IPS-15b (cell line): ENCODE data around the gene DCUN1D2.
A peak's percentile ranks its signal among the peaks of the same experiment; 100 is the strongest.

Experiments
- H3K27me3 ChIP-seq: one replicate; pipeline ENCODE4 v1.6.1; 2013; ENCODE audit warnings: low read length; ENCODE audit not compliant: control insufficient read depth, insufficient read depth
- H3K36me3 ChIP-seq: one replicate; pipeline ENCODE4 v1.6.1; 2013; ENCODE audit warnings: low read length; ENCODE audit not compliant: control insufficient read depth, insufficient read depth
- H3K4me1 ChIP-seq: one replicate; pipeline ENCODE4 v1.6.1; 2013; ENCODE audit warnings: mild to moderate bottlenecking, low read length; ENCODE audit not compliant: control insufficient read depth, insufficient read depth
- H3K4me3 ChIP-seq: one replicate; pipeline ENCODE4 v1.5.1; 2013; ENCODE audit warnings: low read depth, low read length
- H3K9ac ChIP-seq: one replicate; pipeline ENCODE4 v1.6.1; 2013; ENCODE audit warnings: low read depth, mild to moderate bottlenecking, low read length
- H3K9me3 ChIP-seq: one replicate; pipeline ENCODE4 v1.6.1; 2013; ENCODE audit warnings: mild to moderate bottlenecking, low read length; ENCODE audit not compliant: control insufficient read depth, insufficient read depth

DCUN1D2 gene

GRCh38 chr13:113470073-113470472, 20.4 kb downstream of the DCUN1D2 start:
- peaks cover 4% of the 10 kb centered on the region for H3K4me1 ChIP-seq
- no peak overlapping the region for H3K4me3 ChIP-seq
- H3K36me3 ChIP-seq = peaks cover 5% of the 10 kb centered on the region
- H3K9me3 ChIP-seq = no peaks in the 10 kb centered on the region
- no peak overlapping the region for H3K9ac ChIP-seq
- H3K27me3 ChIP-seq = no peaks in the 10 kb centered on the region

GRCh38 chr13:113469582-113469981, 20.9 kb downstream of the DCUN1D2 start:
- peaks cover 7% of the 10 kb centered on the region for H3K36me3 ChIP-seq
- H3K9ac ChIP-seq = peak overlapping the region; percentile 2

GRCh38 chr13:113468472-113469201, 21.9 kb downstream of the DCUN1D2 start:
- H3K27me3 ChIP-seq = no peaks in the 10 kb centered on the region
- H3K36me3 ChIP-seq = peaks cover 6% of the 10 kb centered on the region
- H3K4me1 ChIP-seq = peaks cover 4% of the 10 kb centered on the region
- peak overlapping the region; percentile 1 for H3K4me3 ChIP-seq
- H3K9ac ChIP-seq = peak overlapping the region; percentile 54
- H3K9me3 ChIP-seq = no peaks in the 10 kb centered on the region

More at GRCh38 chr13:113469582-113469981, 20.9 kb downstream of the DCUN1D2 start:
- H3K9me3 ChIP-seq = no peaks in the 10 kb centered on the region
- no peaks in the 10 kb centered on the region for H3K27me3 ChIP-seq
- H3K4me1 ChIP-seq = peaks cover 4% of the 10 kb centered on the region
- H3K4me3 ChIP-seq = no peak overlapping the region

GRCh38 chr13:113468029-113468428, 22.5 kb downstream of the DCUN1D2 start:
- Histone ChIP-seq H3K9me3 (no peaks in the 10 kb centered on the region), H3K4me3 (no peak overlapping the region), H3K4me1 (peaks cover 4% of the 10 kb centered on the region), H3K9ac (no peak overlapping the region), H3K36me3 (peaks cover 6% of the 10 kb centered on the region), H3K27me3 (no peaks in the 10 kb centered on the region)

- H3K36me3 ChIP-seq = peaks cover 6% of the 10 kb centered on the region
- peaks cover 4% of the 10 kb centered on the region for H3K4me1 ChIP-seq
- H3K9ac ChIP-seq = no peak overlapping the region
- no peak overlapping the region for H3K4me3 ChIP-seq
- no peaks in the 10 kb centered on the region for H3K27me3 ChIP-seq
- H3K9me3 ChIP-seq = no peaks in the 10 kb centered on the region
Observed at GRCh38 chr13:113466383-113466782, 24.1 kb downstream of the DCUN1D2 start.

- H3K36me3 ChIP-seq = peaks cover 11% of the 10 kb centered on the region
- H3K4me3 ChIP-seq = no peak overlapping the region
- no peaks in the 10 kb centered on the region for H3K9me3 ChIP-seq
- peaks cover 4% of the 10 kb centered on the region for H3K4me1 ChIP-seq
- H3K9ac ChIP-seq = no peak overlapping the region
- no peaks in the 10 kb centered on the region for H3K27me3 ChIP-seq
Observed at GRCh38 chr13:113465300-113465699, 25.2 kb downstream of the DCUN1D2 start.

GRCh38 chr13:113464476-113464875, 26.0 kb downstream of the DCUN1D2 start:
- Histone ChIP-seq H3K36me3 (peaks cover 20% of the 10 kb centered on the region), H3K4me1 (peaks cover 4% of the 10 kb centered on the region), H3K9ac (no peak overlapping the region), H3K4me3 (no peak overlapping the region), H3K9me3 (no peaks in the 10 kb centered on the region), H3K27me3 (no peaks in the 10 kb centered on the region)

- Histone ChIP-seq H3K9ac (no peak overlapping the region), H3K4me3 (no peak overlapping the region), H3K36me3 (peaks cover 32% of the 10 kb centered on the region), H3K9me3 (no peaks in the 10 kb centered on the region), H3K4me1 (peaks cover 2% of the 10 kb centered on the region), H3K27me3 (no peaks in the 10 kb centered on the region)
Observed at GRCh38 chr13:113461022-113461751, 29.3 kb downstream of the DCUN1D2 start.

- no peaks in the 10 kb centered on the region for H3K9me3 ChIP-seq
- no peaks in the 10 kb centered on the region for H3K27me3 ChIP-seq
- H3K4me3 ChIP-seq = no peak overlapping the region
- H3K4me1 ChIP-seq = peaks cover 2% of the 10 kb centered on the region
- H3K9ac ChIP-seq = no peak overlapping the region
- H3K36me3 ChIP-seq = peaks cover 35% of the 10 kb centered on the region
Observed at GRCh38 chr13:113460599-113460998, 29.9 kb downstream of the DCUN1D2 start.

GRCh38 chr13:113460064-113460555, 30.4 kb downstream of the DCUN1D2 start:
- H3K9me3 ChIP-seq = no peaks in the 10 kb centered on the region
- H3K9ac ChIP-seq = no peak overlapping the region
- H3K4me1 ChIP-seq = peaks cover 2% of the 10 kb centered on the region
- peaks cover 39% of the 10 kb centered on the region for H3K36me3 ChIP-seq
- H3K27me3 ChIP-seq = no peaks in the 10 kb centered on the region
- H3K4me3 ChIP-seq = no peak overlapping the region

- no peak overlapping the region for H3K4me3 ChIP-seq
- H3K4me1 ChIP-seq = peaks cover 2% of the 10 kb centered on the region
- H3K27me3 ChIP-seq = no peaks in the 10 kb centered on the region
- no peak overlapping the region for H3K9ac ChIP-seq
- H3K9me3 ChIP-seq = no peaks in the 10 kb centered on the region
- H3K36me3 ChIP-seq = peaks cover 38% of the 10 kb centered on the region
Observed at GRCh38 chr13:113458253-113459065, 32.1 kb downstream of the DCUN1D2 start.
